Limb (tissue), 2 donors: Measurements from ENCODE around the gene LRRC73.
A peak's percentile ranks its signal among the peaks of the same experiment; 100 is the strongest.
"Not testable (repeated sequence)": the region's sequence is repeated elsewhere in the genome, so short reads cannot be mapped to it uniquely, and the experiment has no call there.

Source experiments
- DNase-seq, 2 donors: peaks; one replicate each; pipeline ENCODE4 v3.0.0-alpha.2; 2016; ENCODE audit errors: extremely low spot score in 2 of 2

The LRRC73 gene, protein sequence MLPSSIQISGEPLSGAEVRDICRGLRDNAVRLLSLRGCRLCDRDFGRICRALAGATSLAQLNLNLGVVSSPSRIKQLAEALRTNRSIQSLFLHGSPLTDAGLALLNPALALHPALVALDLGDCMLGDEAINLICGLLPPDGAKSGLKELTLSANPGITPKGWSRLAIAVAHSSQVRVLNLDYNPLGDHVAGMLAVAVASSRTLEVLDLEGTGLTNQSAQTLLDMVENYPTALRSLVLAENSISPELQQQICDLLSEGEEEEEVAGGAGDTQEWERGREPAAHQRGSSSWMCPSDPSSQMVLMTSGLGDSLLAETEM

DNA sequence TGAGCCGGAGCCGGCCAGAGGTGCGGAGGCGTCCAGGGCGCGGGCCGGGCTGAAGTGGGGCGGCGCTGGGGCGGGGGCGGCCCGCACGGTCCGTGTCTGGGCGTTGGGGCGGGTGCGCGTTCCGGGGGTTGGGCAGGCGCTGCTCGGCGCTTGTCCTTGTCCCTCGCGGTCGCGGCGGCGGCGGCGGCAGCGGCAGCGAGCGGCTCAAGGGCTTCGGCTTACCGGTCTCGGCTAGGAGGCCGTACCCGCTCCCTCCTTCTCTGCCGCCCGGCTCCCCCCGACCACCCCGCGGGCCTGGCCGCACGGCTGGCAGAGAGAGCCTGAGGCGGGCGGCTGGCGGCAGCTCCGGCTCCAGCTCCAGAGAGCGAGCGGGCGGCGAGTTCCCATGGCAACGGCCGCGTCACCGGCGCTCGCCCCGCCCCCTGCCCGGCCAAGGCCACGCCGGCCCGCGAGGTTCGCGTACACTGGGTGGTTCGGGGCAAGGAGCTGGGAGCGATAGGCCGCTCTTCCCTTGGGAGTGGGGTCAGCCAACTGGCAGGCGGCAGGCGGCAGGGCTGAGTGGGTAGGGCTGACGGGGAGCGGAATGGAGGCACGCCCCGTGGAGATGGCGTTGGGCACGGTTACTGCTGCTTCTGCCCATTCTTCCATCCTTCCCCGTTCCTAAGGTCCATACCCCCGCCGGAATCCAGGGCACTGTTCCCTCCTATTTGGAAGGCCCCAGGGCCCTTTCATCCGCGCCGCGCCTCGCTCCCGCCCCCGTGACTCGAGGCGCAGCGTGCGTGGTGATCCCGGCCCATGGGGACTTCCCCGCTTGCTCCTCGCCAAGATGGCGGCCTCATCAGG lies at the start of gene LRRC73:
Gene LRRC73 (minus strand): TSS at position 363 of the 843 bp plus-strand sequence. CDS start 561 bp downstream, outside the sequence.
- peak; percentile 74 to 91 for DNase-seq

DNA sequence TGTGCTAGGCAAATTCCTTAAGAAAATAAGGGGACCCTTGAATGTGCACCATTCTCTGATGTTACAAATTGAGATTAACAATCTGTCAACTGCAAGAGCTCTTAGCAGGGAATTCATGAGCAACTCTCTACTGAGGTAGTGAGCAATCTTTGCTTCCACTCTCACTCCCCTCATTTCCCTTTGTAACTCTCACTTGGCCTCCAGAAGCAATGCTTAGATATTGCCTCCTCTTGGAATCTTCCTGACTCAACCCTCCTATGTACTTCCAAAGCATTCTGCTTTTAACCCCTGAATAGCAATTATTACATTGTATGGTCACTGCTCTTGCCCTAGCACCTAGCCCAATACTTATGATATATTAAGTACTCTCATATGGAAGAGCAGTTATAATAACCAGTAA lies 49.2 kb upstream of the LRRC73 start:
- DNase-seq: no peak

DNA sequence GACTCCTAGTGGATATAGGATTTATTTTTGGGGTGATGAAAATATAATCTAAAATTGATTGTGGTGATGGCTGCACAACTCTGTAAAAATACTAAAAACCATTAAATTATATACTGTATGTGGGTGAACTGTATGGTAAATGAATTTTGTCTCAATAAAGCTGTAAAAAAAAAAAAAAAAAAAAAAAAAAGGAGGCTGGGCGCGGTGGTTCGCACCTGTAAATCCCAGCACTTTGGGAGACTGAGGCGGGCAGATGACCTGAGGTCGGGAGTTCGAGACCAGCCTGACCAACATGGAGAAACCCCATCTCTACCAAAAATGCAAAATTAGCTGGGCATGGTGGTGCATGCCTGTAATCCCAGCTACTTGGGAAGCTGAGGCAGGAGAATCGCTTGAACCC lies 47.5 kb upstream of the LRRC73 start:
- not testable (repeated sequence) for DNase-seq

DNA sequence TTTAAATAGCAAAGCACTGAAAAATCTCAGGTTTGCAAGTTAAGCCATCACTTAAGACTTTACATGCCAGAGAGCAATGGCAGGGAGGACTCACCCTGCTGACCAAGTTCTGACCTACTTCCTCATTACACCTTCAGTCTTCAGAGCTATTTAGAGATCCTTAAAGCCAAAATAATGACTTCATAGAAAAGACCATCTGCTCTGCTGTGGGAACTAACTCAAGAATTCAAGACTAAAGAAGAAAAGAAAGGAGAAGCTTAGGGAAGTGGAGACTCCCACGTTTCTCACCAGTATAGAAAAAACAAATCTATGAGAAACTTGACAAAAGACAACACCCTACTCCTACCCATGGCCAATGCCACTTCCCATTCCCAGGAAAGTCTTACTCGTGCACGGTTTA lies 37.1 kb upstream of the LRRC73 start:
- DNase-seq: no peak

DNA sequence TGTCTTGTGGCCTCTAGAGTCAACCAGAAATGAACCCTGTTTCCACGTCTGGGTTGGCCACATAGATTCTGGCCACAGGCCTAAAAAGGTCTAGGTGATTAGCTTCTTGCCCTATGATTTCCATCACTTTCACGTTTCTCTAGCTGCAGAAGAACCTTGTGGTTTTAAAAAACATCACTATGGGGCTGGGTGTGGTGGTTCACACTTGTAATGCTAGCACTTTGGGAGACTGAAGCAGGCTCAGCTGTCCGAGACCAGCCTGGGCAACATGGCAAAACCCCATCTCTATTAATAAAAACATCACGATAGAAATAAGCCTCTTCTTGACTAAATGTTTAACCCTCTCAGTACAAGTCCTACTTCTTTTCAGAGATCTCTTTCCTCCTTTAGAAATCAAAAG lies 34.3 kb upstream of the LRRC73 start:
- DNase-seq: no peak

DNA sequence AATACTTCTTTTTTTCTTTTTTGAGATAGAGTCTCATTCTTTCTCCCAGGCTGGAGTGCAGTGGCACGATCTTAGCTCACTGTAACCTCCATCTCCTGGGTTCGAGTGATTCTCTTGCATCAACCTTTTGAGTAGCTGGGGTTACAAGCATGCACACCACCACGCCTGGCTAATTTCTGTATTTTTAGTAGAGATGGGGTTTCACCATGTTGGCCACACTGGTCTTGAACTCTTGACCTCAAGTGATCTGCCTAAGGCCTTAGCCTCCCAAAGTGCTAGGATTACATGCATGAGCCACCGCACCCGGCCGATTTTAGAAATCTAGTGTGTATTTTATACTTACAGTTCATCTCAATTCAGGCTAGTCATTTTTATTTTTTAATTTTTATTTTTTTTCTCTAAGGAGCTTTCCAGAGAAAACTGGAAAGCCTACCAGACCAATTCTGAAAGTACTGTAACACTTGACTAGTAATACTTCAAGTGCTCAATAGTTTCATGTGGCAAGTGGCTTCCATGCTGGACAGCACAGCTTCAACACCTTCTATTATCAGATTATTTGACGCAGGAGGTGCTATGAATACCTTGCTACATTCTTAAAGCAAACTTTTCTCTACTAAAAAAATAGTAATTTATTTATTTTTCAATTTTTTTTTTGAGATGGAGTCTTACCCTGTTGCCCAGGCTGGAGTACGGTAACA lies 31.8 kb upstream of the LRRC73 start:
- DNase-seq: no peak

DNA sequence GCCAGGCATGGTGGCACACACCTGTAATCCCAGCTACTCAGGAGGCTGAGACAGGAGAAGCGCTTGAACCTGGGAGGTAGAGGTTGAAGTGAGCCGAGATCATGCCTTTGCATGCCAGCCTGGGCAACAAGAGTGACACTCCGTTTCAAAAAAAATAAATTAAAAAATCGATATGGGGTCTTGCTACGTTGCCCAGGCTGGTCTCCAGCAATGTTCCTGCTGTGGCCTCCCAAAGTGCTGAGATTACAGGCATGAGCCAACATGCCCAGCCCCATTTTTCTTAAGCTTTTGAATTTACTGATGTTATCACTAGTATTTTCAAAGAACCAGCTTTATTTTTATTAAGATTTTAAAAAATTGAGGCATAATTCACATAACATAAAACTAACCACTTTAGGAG lies 30.4 kb upstream of the LRRC73 start:
- DNase-seq: no peak

DNA sequence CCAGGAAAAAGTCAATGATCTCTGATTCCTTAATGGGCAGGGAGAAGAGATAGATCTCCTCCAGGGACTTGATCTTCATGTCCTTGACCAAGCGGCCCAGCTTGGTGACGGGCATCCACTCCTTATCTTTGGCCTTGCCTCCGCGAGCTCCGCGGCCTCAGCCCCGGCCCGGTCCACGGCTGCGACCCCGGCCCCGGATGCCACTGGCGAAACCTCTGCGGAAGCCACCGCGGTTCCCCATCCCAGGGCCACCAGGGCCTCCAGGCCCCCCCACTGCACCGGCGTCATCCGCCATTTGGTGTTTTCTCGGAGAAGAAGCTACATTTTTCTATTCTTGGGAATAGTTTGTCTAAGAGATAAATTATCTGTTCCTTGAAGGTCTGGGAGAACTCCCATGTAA lies 29.3 kb upstream of the LRRC73 start:
- DNase-seq: not testable (repeated sequence)

DNA sequence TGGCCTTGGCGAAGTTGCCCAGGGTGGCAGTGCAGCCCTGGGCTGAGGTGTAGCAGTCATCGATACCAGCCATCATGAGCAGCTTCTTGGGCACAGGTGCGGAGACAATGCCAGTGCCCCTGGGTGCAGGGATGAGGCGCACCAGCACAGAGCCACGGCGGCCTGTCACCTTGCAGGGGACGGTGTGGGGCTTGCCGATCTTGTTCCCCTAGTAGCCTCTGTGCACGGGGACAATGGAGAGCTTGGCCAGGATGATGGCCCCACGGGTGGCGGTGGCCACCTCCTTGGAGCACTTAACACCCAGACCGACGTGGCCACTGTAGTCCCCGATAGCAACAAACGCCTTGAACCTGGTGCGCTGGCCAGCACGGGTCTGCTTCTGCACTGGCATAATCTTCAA lies 28.8 kb upstream of the LRRC73 start:
- DNase-seq: not testable (repeated sequence)

DNA sequence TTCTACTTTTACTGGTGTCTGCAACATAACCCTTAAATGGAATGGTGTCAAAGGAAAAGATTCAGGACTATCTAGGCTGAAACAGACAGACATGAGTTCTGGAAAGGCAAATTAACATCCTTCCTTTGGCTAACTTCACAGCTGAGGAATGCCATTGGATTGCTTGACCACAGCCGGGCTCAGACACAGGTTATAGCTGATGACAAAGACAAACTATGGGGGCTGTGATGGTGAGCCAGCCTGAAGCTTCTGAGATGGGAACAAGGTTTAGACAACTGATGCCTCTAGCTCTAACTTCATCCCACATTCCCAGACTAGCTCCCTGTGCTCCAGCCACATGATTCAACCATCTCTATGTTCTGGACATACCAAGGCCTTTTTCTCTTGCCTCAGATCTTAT lies 22.1 kb upstream of the LRRC73 start:
- no peak for DNase-seq

DNA sequence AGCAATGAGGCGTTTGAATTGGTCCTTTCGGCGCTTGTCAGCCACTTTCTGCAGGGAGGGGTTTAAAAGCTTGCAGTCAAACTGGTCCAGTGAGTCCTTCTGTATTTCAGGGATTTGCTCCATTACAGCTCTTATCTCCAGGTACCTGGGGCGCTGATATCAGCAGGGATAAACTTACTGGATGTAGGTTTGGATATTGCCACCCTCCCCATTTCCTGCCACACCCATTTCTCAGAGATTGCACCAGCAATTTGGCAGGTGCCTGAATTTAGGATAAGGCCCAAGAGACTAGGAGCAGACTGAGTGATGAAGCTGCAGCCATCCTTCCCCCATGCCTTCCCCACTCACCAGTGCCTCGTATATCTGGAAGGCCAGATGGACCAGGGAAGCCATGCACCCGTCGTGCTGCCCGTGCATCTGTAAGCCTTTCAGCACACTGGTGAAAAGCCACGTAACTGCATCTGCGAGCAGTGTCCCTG lies 14.4 kb upstream of the LRRC73 start:
- no peak for DNase-seq

DNA sequence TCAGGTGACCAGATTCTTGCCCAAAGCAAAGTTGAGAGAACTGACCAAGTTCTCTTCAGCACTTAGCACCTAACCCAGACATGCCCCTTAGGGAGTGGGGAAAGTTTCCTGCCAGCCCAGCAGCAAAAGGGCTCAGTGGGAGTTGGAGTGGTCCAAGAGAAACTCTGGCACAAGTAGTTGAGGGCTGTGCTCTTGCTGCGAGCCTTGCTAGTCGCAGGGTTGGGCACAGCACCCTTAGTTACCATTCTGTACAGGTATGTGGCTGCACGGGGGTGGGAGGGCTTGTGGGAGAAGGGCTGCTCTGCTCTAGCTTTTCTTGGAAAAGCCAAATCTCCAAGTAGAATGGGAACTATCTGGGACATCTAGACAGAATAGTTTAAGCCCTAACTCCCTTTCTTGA lies 13.1 kb upstream of the LRRC73 start:
- no peak for DNase-seq

DNA sequence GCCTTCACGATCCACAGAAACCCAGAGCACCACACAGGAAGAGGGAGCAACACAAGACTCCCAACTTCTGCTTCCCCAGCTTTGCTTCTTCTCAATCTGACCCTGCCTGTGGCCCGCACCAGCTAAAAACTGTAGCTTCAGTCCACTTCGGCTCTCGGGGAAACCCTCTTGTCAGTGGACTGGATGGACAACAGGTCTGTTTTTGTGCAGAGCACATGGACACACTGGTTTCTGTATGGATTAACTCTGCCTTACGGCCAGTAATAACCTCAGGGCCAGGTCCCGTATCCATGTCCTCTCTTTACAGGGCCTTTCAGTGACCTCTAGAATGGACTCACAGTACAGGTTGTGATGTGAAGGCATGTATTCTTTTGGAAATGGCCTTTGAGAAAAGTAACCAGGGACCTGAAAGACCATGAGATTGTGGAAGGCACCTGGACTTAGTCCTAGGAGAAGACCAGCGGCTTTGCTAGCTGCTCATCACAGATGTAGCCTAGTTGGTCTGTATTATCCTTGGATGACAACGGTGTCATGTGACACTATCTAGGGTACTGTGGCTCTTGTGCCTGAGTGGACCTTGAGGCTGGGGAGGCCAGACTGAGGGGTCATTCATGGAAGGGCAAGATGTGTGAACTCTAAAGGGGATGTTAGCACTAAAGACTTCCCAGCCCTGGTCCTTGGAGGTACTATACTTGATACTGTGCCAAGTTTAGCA lies 12.6 kb upstream of the LRRC73 start:
- DNase-seq: no peak

DNA sequence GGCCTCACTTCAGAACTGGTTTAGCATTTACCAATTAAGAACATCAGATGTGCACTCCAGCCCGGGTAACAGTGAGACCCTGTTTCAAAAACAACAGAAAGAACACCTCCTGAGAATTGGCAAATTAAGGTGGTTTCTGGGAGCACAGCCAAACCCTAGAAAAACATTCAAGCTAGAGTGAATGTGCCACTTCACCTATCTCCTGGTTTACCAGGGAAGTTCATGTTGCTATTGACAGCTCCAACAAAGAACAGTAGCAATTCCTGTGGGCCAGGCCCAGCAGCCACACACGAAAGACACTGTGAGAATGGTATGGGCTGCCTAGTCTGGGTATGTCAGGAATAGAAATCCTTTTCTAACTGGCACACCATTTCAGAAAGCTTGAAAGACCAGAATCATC lies 11.7 kb upstream of the LRRC73 start:
- no peak for DNase-seq

DNA sequence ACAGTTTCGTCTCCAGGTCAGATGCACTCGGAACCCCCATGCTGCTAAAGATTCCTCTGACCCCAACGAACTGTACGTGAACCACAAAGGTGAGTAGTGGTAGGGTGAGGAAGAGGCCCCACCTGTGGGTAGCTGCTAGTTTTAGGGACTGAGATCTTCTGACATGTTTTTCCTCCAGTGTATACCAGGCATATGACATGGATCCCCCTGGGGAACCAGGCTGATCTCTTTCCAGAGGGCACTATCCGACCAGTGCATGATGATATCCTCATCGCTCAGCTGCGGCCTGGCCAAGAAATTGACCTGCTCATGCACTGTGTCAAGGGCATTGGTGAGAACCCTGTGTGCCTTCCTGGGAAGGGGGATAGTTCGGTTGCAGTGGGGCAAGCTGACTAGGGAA lies 10.0 kb upstream of the LRRC73 start:
- DNase-seq: no peak

DNA sequence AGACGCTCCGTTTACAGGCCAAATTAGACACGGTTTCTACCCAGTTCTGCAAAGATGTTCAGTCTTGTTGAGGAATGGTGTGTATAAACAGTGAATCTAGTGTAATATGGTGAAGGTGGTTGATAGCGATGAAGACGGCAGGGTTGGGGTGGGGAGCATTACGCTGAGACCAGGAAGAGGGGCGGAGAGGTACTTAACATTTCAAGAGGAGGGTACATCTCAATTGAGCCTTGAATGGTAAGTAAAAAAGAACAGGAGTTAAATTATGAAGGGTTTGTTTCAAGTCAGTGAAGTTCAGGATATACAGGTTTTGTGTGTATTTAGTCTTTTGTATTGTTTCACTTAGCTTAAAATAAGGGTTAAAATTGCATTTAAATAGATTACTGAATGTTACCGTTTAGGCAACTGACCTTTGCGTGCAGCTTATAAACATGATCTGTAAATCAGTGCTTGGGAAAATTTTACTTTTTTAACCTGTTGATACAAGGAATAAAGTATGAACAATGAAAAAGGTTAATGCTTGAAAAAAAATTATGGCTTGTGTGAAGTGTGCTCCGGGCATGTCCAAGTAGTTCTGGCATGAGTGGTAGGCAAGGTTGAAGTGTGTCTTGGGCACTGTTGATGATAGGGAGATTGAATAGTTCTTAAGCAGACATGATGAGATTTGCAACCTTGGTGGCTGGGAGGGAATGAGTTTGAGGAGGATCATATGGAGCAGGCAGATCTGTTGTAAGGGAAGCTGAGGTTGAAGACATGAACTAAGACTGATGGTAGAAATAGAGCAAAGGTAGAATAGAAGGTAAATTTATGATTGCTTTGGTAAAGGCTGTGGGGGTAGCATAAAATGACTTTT lies 7.6 kb upstream of the LRRC73 start:
- DNase-seq: no peak

DNA sequence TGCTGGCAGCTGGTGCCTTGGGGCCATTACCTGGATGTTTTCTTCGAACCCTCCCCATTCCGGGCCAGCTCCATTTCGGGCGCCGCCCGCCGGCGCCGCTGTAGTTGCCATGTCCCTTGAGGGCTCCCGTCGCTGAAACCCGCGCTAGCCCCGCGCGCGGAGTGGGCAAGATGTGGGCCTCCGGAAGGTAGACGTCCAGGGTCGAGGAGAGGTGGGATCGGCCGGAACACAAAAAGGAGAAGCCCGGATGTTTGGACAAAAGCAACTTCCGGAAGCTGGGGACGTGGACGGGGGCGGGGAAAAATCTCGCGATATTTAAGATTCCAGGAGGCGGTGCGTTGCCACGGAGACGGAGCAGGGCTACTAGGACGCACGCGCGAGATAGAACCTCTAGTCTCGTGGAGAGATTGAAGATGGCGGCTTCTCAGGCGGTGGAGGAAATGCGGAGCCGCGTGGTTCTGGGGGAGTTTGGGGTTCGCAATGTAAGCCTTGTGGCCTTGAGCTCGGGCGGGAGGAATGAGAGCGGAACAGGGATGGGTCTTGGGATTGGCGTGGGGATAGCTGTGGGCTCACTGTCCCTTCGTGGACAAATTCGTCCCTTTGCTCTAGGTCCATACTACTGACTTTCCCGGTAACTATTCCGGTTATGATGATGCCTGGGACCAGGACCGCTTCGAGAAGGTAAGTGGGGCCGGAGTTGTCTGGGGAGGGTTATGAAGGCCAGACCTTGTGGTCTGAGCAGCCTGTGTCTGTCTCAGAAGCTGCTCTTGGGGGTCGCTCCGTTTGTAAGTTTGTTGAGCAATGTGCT lies 6.8 kb upstream of the LRRC73 start, which contains the start of the genes POLR1C and YIPF3:
Gene POLR1C (plus strand): TSS at position 393 of the 808 bp plus-strand sequence. CDS start 21 bp downstream, at position 414.
Gene YIPF3 (minus strand): TSS at position 230 of the 808 bp plus-strand sequence. CDS start 119 bp downstream, at position 111.
- peak; percentile 97 to 99 for DNase-seq

DNA sequence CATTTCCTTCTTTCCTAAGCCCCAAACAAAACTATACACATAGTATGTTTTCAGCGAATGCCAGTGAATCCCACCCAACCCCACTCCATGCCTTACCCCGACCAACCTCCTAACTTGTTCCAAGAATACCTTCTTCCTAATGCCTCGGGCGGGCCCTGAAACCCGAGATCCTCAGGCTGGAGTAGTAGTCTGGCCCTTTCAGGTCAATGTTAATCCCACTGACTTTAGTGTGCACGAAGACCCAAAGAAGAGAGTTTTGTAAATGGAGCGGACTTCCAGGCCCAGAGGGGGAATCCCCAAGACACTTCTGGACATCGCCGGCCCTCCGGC lies 6.2 kb upstream of the LRRC73 start:
- no peak for DNase-seq

DNA sequence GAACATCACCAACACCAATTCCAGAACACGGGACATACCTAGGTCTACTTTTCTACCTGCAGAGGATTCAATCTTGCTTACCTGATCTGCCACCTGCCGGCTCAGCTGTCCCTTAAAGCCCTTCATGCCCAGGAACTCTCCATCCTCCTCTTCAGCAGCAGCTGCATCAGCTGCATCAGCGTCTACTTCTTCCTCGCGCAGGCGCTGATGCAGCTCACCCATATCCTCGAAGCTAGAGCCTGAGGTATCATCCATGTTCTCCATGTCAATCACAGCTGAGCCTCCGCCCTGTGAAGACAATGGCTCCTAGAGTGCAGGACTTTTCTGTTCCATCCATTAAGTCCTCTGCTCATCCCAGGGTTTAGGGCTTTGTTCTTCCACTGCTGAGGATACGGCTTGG lies 5.7 kb upstream of the LRRC73 start:
- DNase-seq: no peak
